ENCODE results near the gene CFAP77. TPM values are rescaled to one million over a fixed set of nuclear protein-coding genes. Genes with fewer than 3 reads are reported as not detected.

Gene CFAP77
- total and polyA plus RNA-seq, 2 of the 13 experiments (the other 11 are each of a cell fraction or from before 2014, with no cell fraction given), result not detected

DNA sequence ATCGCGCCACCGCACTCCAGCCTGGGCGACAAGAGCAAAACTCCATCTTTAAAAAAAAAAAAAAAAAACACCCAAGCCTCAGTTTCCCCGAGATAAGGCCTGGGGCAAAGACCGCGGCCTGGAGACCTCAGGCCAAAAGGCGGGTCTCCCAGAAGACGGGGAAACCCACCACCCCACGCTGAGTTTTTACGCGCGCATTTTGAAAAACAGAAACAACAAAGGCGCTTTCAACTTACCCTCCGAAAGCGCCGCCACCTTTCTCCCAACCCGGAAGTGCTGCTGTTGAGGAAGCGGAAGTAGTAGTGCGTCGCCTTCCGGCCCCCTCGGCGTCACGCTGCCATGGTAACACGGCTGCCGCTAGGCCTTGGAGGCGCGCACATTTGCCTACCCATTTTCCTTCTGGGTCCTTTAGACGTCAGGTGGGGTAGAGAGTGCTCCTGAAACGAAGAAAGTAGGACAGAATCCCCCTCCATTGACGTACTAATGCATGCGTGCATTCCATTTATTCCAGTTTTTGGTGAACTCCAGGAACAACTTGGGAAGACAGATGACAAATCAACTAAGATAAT, 3.4 kb upstream of the CFAP77 start, which contains the start of gene TTF1 (continued):
- TF ChIP-seq ZNF589 (CRISPR knock-in tag; conservative IDR thresholded peaks at IDR 0.05), result no peak
- TF ChIP-seq, protein P1, sequence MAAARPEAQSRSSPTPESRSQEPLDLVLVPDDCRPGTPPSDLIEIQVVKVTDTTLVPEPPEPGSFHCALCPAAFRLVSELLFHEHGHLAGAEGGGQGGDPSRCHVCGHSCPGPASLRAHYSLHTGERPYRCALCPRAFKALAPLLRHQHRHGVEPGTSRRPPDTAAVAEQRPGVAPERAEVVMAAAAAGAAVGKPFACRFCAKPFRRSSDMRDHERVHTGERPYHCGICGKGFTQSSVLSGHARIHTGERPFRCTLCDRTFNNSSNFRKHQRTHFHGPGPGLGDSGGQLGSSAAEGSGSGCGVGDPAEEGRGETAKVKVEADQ (CRISPR knock-in tag; IDR thresholded peaks at IDR 0.05; ENCODE audit: borderline replicate concordance), result no peak
- no peak for TF ChIP-seq MEIS1 (CRISPR knock-in tag; IDR thresholded peaks at IDR 0.05; ENCODE audit: borderline replicate concordance)
- TF ChIP-seq, protein P2, sequence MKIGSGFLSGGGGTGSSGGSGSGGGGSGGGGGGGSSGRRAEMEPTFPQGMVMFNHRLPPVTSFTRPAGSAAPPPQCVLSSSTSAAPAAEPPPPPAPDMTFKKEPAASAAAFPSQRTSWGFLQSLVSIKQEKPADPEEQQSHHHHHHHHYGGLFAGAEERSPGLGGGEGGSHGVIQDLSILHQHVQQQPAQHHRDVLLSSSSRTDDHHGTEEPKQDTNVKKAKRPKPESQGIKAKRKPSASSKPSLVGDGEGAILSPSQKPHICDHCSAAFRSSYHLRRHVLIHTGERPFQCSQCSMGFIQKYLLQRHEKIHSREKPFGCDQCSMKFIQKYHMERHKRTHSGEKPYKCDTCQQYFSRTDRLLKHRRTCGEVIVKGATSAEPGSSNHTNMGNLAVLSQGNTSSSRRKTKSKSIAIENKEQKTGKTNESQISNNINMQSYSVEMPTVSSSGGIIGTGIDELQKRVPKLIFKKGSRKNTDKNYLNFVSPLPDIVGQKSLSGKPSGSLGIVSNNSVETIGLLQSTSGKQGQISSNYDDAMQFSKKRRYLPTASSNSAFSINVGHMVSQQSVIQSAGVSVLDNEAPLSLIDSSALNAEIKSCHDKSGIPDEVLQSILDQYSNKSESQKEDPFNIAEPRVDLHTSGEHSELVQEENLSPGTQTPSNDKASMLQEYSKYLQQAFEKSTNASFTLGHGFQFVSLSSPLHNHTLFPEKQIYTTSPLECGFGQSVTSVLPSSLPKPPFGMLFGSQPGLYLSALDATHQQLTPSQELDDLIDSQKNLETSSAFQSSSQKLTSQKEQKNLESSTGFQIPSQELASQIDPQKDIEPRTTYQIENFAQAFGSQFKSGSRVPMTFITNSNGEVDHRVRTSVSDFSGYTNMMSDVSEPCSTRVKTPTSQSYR (CRISPR knock-in tag; IDR thresholded peaks at IDR 0.05; ENCODE audit: borderline replicate concordance), result no peak
- peak; percentile 97 for TF ChIP-seq HDAC1 (CRISPR knock-in tag; IDR thresholded peaks at IDR 0.05)
- no peak for TF ChIP-seq ZNF766 (CRISPR knock-in tag; IDR thresholded peaks at IDR 0.05; ENCODE audit: borderline replicate concordance)
- no peak for TF ChIP-seq ZFP82 (CRISPR knock-in tag; IDR thresholded peaks at IDR 0.05; ENCODE audit: borderline replicate concordance)
- TF ChIP-seq, protein P3, sequence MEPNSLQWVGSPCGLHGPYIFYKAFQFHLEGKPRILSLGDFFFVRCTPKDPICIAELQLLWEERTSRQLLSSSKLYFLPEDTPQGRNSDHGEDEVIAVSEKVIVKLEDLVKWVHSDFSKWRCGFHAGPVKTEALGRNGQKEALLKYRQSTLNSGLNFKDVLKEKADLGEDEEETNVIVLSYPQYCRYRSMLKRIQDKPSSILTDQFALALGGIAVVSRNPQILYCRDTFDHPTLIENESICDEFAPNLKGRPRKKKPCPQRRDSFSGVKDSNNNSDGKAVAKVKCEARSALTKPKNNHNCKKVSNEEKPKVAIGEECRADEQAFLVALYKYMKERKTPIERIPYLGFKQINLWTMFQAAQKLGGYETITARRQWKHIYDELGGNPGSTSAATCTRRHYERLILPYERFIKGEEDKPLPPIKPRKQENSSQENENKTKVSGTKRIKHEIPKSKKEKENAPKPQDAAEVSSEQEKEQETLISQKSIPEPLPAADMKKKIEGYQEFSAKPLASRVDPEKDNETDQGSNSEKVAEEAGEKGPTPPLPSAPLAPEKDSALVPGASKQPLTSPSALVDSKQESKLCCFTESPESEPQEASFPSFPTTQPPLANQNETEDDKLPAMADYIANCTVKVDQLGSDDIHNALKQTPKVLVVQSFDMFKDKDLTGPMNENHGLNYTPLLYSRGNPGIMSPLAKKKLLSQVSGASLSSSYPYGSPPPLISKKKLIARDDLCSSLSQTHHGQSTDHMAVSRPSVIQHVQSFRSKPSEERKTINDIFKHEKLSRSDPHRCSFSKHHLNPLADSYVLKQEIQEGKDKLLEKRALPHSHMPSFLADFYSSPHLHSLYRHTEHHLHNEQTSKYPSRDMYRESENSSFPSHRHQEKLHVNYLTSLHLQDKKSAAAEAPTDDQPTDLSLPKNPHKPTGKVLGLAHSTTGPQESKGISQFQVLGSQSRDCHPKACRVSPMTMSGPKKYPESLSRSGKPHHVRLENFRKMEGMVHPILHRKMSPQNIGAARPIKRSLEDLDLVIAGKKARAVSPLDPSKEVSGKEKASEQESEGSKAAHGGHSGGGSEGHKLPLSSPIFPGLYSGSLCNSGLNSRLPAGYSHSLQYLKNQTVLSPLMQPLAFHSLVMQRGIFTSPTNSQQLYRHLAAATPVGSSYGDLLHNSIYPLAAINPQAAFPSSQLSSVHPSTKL (CRISPR knock-in tag; IDR thresholded peaks at IDR 0.05), result no peak
- no peak for TF ChIP-seq NFIC (IDR thresholded peaks at IDR 0.05; ENCODE audit: low read length)
- no peak for TF ChIP-seq ZNF672 (CRISPR knock-in tag; IDR thresholded peaks at IDR 0.05)
- TF ChIP-seq ZSCAN31 (CRISPR knock-in tag; IDR thresholded peaks at IDR 0.05; ENCODE audit: low read depth), result no peak
- no peak for TF ChIP-seq ZNF616 (CRISPR knock-in tag; IDR thresholded peaks at IDR 0.05; ENCODE audit: low read depth)
- peak; percentile 86 for TF ChIP-seq SIN3B (IDR thresholded peaks at IDR 0.05; ENCODE audit: low read length)
- TF ChIP-seq ZNF792 (CRISPR knock-in tag; IDR thresholded peaks at IDR 0.05), result no peak
- TF ChIP-seq ZNF253 (CRISPR knock-in tag; IDR thresholded peaks at IDR 0.05; ENCODE audit: borderline replicate concordance), result no peak
- TF ChIP-seq, protein P4, sequence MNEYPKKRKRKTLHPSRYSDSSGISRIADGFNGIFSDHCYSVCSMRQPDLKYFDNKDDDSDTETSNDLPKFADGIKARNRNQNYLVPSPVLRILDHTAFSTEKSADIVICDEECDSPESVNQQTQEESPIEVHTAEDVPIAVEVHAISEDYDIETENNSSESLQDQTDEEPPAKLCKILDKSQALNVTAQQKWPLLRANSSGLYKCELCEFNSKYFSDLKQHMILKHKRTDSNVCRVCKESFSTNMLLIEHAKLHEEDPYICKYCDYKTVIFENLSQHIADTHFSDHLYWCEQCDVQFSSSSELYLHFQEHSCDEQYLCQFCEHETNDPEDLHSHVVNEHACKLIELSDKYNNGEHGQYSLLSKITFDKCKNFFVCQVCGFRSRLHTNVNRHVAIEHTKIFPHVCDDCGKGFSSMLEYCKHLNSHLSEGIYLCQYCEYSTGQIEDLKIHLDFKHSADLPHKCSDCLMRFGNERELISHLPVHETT (CRISPR knock-in tag; conservative IDR thresholded peaks at IDR 0.05), result no peak
- TF ChIP-seq, protein P5, sequence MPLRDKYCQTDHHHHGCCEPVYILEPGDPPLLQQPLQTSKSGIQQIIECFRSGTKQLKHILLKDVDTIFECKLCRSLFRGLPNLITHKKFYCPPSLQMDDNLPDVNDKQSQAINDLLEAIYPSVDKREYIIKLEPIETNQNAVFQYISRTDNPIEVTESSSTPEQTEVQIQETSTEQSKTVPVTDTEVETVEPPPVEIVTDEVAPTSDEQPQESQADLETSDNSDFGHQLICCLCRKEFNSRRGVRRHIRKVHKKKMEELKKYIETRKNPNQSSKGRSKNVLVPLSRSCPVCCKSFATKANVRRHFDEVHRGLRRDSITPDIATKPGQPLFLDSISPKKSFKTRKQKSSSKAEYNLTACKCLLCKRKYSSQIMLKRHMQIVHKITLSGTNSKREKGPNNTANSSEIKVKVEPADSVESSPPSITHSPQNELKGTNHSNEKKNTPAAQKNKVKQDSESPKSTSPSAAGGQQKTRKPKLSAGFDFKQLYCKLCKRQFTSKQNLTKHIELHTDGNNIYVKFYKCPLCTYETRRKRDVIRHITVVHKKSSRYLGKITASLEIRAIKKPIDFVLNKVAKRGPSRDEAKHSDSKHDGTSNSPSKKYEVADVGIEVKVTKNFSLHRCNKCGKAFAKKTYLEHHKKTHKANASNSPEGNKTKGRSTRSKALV (CRISPR knock-in tag; IDR thresholded peaks at IDR 0.05), result no peak
